ENCODE data around the gene DNALI1.

DNALI1 gene

DNA sequence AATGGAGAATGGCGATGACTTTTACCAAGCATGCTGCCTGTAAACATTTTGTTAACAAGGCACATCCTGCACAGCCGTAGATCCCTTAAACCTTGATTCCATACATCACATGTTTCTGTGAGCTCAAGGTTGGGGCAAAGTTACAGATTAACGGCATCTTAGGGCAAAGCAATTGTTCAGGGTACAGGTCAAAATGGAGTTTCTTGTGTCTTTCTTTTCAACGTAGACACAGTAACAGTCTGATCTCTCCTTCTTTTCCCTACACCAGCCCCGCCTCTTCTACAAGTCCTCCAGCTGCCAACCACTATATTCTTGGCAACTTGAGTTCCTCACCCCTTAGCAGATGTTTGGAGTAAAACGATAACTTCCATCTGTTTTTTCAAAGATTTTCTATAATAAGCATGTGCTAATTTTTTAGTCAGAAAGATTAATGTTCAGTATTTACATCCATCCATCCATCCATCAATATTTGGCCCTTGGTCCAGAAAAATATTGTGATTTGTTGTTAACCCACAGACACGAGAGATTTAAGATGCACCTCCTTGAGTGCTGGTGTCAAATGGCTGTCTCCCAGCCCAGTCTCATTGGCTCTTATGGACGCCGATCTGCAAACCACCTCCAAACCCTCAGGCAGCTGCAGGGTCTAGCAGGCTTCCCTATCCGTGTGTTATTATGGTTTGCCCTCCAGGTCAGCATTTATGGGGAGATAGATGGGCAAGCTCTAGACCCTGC lies 3.8 kb downstream of the DNALI1 start:
- intact Hi-C loops (cut with DNase I; ENCODE audit: low total_unique reads): loop anchor here (5.0 kb wide), 1 partner anchor 122 kb away; no protein-coding TSS in a partner anchor
- peaks cover 5 to 50% (median 18%) of the 10 kb centered on the region in 3 donors for H3K36me3 ChIP-seq
- DNase-seq: no peak

GRCh38 chr1:37561133-37562132 lies 4.7 kb downstream of the DNALI1 start:
- Histone ChIP-seq H3K9me3 (no peaks in the 10 kb centered on the region), H3K4me1 (peaks cover 0 to 23% (median 7%) of the 10 kb centered on the region in 4 donors), H3K4me3 (no peak overlapping the region), H3K27me3 (no peaks in the 10 kb centered on the region), H3K27ac (no peak overlapping the region), H3K36me3 (peaks cover 14 to 58% (median 27%) of the 10 kb centered on the region in 3 donors)
- intact Hi-C loops (cut with DNase I; ENCODE audit: low total_unique reads): loop anchor here (5.0 kb wide), 1 partner anchor 121 kb away; no protein-coding TSS in a partner anchor
- TF ChIP-seq, protein P1, sequence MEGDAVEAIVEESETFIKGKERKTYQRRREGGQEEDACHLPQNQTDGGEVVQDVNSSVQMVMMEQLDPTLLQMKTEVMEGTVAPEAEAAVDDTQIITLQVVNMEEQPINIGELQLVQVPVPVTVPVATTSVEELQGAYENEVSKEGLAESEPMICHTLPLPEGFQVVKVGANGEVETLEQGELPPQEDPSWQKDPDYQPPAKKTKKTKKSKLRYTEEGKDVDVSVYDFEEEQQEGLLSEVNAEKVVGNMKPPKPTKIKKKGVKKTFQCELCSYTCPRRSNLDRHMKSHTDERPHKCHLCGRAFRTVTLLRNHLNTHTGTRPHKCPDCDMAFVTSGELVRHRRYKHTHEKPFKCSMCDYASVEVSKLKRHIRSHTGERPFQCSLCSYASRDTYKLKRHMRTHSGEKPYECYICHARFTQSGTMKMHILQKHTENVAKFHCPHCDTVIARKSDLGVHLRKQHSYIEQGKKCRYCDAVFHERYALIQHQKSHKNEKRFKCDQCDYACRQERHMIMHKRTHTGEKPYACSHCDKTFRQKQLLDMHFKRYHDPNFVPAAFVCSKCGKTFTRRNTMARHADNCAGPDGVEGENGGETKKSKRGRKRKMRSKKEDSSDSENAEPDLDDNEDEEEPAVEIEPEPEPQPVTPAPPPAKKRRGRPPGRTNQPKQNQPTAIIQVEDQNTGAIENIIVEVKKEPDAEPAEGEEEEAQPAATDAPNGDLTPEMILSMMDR (IDR thresholded peaks at IDR 0.05): peak in 1 of 2 experiments; percentile 34
- DNase-seq: no peak

More for the DNA sequence above, 3.8 kb downstream of the DNALI1 start:
- Histone ChIP-seq H3K27me3 (no peaks in the 10 kb centered on the region), H3K9me3 (no peaks in the 10 kb centered on the region), H3K27ac (no peak overlapping the region), H3K4me3 (no peak overlapping the region), H3K4me1 (peaks cover 0 to 29% (median 12%) of the 10 kb centered on the region in 4 donors)
- TF ChIP-seq, protein P1 (IDR thresholded peaks at IDR 0.05): no peak

DNA sequence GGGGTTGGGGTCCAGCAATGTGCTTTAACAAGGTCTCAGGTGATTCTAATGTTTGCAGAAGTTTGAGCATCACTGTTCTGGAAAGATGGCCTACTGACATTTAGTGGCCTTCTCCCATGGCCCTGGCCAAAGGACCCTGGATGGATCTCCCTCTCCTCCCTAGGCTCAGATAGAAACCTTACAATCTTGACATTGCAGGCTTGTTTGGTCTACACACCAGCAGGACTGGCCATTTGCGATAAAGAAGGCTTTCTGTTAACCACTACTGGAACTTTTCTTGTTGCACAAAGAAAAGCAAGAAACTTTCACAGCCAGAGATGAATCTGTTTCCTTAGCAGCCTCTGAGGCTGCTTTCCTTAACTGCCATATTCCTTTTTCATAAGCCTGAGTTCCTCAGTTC lies 6.2 kb downstream of the DNALI1 start:
- H3K9me3 ChIP-seq: no peaks in the 10 kb centered on the region
- TF ChIP-seq, protein P1 (IDR thresholded peaks at IDR 0.05): no peak
- H3K27ac ChIP-seq: no peak overlapping the region
- no peak overlapping the region for H3K4me3 ChIP-seq
- H3K4me1 ChIP-seq: peaks cover 0 to 13% (median 0%) of the 10 kb centered on the region in 4 donors
- DNase-seq: no peak
- intact Hi-C loops (cut with DNase I; ENCODE audit: low total_unique reads): loop anchor here (5.0 kb wide), 1 partner anchor 119 kb away; no protein-coding TSS in a partner anchor
- H3K27me3 ChIP-seq: no peaks in the 10 kb centered on the region
- H3K36me3 ChIP-seq: peaks cover 28 to 74% (median 43%) of the 10 kb centered on the region in 3 donors

GRCh38 chr1:37564892-37565291 lies 8.2 kb downstream of the DNALI1 start:
- TF ChIP-seq, protein P1 (IDR thresholded peaks at IDR 0.05): no peak
- DNase-seq: no peak
- intact Hi-C loops (cut with DNase I; ENCODE audit: low total_unique reads): loop anchor here (5.0 kb wide), 1 partner anchor 117 kb away; no protein-coding TSS in a partner anchor
- H3K27ac ChIP-seq: peak overlapping the region in 1 of 2 donors; percentile 23
- no peaks in the 10 kb centered on the region for H3K9me3 ChIP-seq
- no peak overlapping the region for H3K4me3 ChIP-seq
- H3K4me1 ChIP-seq: peaks cover 0 to 13% (median 0%) of the 10 kb centered on the region in 4 donors
- no peaks in the 10 kb centered on the region for H3K27me3 ChIP-seq
- peaks cover 46 to 88% (median 62%) of the 10 kb centered on the region in 3 donors for H3K36me3 ChIP-seq

- Histone ChIP-seq H3K9me3 (no peaks in the 10 kb centered on the region), H3K4me3 (no peak overlapping the region), H3K4me1 (peaks cover 0 to 13% (median 0%) of the 10 kb centered on the region in 4 donors), H3K27ac (no peak overlapping the region), H3K36me3 (peaks cover 68 to 96% (median 81%) of the 10 kb centered on the region in 3 donors), H3K27me3 (no peaks in the 10 kb centered on the region)
- TF ChIP-seq, protein P1 (IDR thresholded peaks at IDR 0.05): no peak
- intact Hi-C loops (cut with DNase I; ENCODE audit: low total_unique reads): no loop called here
- DNase-seq: no peak
Measured at GRCh38 chr1:37567023-37567422, 10.3 kb downstream of the DNALI1 start.

All from tibial artery (tissue), 4 donors.